Measurements from ENCODE around the gene SNTA1.
"Not testable (repeated sequence)": the region's sequence is repeated elsewhere in the genome, so short reads cannot be mapped to it uniquely, and the experiment has no call there.

The SNTA1 gene

DNA sequence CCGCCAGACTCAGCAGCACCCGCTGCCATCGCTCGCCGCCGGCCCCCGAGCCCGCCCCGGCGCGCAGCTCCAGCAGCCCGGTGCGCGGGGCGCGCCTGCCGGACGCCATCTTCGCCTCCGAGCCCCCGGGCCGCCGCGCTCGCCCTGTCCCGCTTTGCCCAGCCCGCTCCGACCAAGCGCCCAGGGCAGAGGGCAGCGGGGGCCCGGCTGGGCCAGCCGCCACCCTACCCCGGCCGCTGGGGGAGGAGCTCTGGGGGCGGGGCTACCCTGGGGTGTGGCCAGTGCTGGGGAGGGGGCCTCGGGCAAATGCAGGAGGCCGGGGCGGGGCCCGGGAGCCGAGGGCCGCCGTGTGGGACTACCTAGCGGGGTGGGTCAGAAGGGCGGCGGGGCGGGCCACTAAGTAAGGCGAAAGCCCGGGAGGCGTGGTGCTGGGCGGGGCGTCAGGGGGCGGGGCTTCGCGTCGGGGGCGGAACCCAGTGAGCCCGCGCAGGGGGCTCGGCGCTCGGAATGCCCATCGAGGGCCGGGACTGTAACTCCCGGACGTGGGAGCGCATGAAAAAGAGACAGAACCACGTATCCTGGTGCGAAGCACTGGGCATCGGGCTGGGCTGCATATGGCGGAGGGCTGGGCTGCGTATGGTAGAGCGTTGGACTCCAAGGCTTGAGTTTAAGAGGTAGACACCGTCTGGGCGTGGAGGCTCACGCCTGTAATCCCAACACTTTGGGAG is at the start of gene SNTA1:
Gene SNTA1 (minus strand): TSS at position 252 of the 728 bp plus-strand sequence. CDS start 143 bp downstream, at position 109.
- peak; percentile 73 to 77 for DNase-seq

- DNase-seq, result peak in 1 of 2 experiments; percentile 14
Observed at GRCh38 chr20:33490934-33491656, 47.5 kb upstream of the SNTA1 start.

DNA sequence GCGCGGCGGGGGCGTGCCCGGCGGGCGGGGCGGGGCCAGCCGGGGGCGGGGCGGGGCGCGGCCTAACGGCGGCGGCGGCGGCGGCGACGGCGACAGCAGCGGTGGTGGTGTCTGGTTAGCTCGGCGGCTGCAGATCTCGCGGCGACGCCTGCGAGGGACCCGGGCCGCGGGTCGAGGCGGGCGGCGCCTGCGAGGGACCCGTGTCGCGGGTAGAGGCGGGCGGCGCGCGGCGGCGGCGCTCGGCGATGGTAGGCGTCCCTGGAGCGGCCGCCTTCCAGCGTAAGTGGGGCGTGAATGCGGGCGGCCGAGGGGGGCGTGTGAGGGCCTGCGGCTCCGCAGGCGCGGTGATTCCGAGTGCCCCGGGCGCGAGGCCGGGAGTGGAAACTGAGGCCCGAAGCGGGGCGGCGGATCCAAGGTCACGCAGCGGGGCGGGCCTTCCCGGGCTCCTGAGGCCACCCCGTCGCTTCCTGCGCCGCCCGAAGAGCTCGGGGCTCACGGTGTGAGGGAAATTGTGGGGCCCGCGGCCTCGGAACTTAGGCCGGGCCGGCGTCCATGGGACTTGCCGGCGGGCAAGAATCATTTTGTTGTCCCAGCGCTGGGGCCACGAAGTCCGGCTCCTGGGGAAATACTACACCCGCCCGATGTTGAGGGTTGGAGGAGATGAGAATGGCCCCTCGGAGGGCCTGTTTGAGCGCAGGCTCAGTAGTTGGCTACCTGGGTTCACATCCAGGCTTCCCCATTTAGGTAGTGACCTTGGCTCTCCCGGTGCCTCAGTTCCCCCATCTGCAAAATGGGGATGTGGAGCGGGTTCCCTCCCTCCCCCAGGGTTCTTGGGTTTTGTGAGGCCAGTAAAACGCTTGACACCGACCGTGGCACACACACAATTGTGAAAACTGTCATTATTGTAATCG is 46.7 kb upstream of the SNTA1 start, which contains the start of gene CBFA2T2:
Gene CBFA2T2 (plus strand): TSS at position 74 of the 911 bp plus-strand sequence. CDS start 172 bp downstream, at position 246.
- peak; percentile 51 to 68 for DNase-seq

DNA sequence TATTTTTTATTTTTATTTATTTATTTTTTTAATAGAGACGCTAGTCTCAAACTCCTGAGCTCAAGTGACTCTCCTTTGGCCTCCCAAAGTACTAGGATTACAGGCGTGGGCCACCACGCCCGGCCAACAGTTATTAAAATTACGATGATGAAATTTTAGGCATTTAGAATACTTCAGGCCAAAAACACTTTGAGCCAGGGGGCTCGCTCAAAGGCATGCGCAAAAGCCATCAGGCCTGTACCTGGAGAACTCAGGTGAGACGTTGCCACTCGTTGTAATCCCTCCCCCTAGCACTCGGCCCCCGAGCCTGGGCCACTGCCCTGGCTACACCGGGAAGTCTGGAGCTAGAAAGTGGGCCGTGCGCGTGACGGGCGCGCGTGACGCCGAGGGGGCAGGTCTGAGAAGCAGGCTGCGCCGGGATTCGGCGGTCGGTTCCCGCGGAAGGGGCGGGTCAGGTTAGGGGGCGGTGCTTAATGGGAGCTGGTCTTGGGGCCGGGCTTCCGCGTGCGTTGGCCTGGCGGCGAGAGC is 46.0 kb upstream of the SNTA1 start:
- peak; percentile 97 for DNase-seq

GRCh38 chr20:33488661-33489494 is 45.3 kb upstream of the SNTA1 start:
- not testable (repeated sequence) for DNase-seq

- DNase-seq, result no peak
Observed at GRCh38 chr20:33488201-33488600, 44.6 kb upstream of the SNTA1 start.

- not testable (repeated sequence) for DNase-seq
Observed at GRCh38 chr20:33483186-33483585, 39.6 kb upstream of the SNTA1 start.

- peak in 1 of 2 experiments; percentile 28 for DNase-seq
Observed at GRCh38 chr20:33482581-33482980, 39.0 kb upstream of the SNTA1 start.

GRCh38 chr20:33481431-33481941 is 37.9 kb upstream of the SNTA1 start:
- no peak for DNase-seq

DNA sequence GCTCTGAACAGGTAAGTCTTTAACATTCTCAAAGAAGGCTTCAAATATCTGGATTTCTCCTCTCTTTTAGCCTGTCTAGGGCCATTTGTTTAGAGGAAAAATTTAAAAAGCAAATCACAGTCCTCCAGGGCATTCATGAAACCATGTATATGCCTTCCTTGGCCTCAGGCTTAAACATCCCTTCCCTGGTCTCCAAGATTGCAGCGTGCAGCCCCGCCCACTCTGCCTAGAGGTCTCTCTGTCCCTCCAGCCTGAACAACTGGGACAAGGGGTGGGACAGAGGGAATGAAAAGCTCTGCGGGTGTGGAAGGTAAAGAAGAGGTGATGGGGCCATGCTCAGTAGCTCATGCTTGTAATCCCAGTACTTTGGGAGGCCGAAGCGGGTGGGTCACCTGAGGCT is 36.5 kb upstream of the SNTA1 start:
- no peak for DNase-seq

DNA sequence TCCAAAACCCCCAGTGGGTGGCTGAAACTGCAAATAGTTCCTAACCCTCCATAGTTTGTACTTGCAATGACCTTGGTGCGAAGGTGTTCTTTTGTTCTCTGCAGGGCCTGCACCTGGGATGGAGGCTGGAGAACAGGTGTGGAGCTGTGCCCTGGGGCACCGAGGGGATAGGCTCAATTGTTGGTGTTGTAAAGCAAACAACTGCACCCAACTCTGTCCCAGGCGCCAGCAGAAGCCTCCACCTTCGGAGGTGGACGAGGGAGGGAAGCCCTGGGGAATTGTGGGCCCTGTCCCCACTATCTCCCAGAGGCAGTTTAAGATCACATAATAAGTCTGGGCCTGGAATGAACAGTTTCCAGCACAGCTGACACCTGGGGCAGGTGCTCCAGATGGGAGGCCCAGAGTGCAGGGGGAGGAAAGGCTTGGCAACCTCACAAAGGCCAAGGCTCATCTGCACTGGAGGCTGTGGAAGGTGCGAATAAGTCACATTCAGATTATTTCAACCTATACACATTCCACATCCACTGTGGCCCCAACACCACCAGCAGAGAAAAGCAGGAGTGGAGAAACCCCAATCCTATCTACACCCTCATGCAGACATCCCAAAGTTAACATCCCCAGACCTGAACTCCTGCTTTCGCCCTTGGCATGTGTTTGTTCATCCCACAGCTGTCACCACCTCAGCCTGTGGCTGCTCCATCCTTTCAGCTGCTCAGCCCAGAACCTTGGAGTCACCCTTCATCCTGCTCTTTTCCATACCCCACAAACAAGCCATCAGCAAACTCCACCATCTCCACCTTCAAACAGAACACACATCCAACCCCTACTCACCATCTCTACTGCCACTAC is 34.0 kb upstream of the SNTA1 start:
- peak; percentile 96 to 99 for DNase-seq

- peak; percentile 42 to 82 for DNase-seq
Observed at GRCh38 chr20:33475381-33476152, 32.0 kb upstream of the SNTA1 start.

DNA sequence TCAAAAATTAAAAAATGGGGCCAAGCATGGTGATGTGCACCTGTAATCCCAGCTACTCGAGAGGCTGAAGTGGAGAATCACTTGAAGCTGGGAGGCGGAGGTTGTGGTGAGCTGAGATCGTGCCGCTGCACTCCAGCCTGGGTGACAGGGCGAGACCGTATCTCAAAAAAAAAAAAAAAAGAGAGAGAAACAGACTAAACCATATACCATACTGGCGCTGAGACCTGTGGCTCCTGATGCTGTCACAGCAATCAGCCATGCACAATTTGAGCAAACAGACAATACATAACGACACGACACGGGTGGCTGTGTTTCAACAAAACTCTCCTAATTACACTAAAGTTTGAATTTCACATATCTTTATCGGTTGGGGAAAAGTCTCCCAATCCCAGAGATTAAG is 31.4 kb upstream of the SNTA1 start:
- peak in 1 of 2 experiments; percentile 67 for DNase-seq

- no peak for DNase-seq
Observed at GRCh38 chr20:33474097-33474873, 30.7 kb upstream of the SNTA1 start.

DNA sequence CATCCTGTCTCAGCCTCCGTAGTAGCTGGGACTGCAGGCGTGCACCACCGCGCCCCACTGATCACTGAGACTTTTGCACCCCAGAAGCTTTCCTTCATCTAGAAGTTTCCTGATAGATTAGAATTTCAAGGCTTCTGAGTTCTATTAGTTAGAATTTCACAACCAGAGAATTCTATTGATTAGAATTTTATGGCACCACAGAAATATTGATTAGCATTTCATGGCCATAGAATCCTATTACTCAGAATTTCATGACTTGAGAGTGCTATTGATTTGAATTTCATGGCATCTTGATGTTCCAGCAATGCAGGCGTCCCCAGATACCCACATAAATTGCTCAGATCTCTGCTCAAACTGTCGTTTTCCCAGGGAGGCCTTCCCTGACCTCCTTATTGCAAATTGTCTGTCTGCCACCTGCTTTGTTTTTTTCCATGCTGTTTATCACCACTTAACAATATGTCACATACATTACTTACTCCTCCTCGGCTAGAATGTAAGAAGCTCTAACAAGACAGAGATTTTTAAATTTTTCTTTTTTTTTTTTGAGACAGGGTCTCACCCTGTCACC is 29.4 kb upstream of the SNTA1 start:
- DNase-seq, result no peak

GRCh38 chr20:33470866-33471265 is 27.3 kb upstream of the SNTA1 start:
- DNase-seq, result no peak

GRCh38 chr20:33470457-33470856 is 26.9 kb upstream of the SNTA1 start:
- DNase-seq, result no peak

GRCh38 chr20:33466303-33466646 is 22.7 kb upstream of the SNTA1 start:
- DNase-seq, result no peak
